Parathyroid adenoma (tissue), 2 donors: ENCODE measurements around the gene KDM8.

Source experiments
- H2AFZ ChIP-seq: fragments of 300-600 bp; sonication (generic); one replicate; pipeline ENCODE4 v1.7.0; 2017; ENCODE audit warnings: antibody characterized with exemption, mild to moderate bottlenecking
- H3K27ac ChIP-seq: fragments of 300-600 bp; sonication (generic); one replicate; pipeline ENCODE4 v1.7.0; 2017
- H3K27me3 ChIP-seq: fragments of 300-600 bp; sonication (generic); one replicate; pipeline ENCODE4 v1.7.0; 2017; ENCODE audit warnings: low read length; ENCODE audit not compliant: control insufficient read depth, insufficient read depth
- H3K36me3 ChIP-seq: fragments of 300-600 bp; sonication (generic); one replicate; pipeline ENCODE4 v1.7.0; 2017; ENCODE audit warnings: low read length; ENCODE audit not compliant: control insufficient read depth, insufficient read depth
- H3K4me1 ChIP-seq: fragments of 300-600 bp; sonication (generic); one replicate; pipeline ENCODE4 v1.7.0; 2017; ENCODE audit warnings: control low read depth
- H3K4me2 ChIP-seq: fragments of 300-600 bp; sonication (generic); one replicate; pipeline ENCODE4 v1.7.0; 2017; ENCODE audit warnings: low read length
- H3K4me3 ChIP-seq: fragments of 300-600 bp; sonication (generic); one replicate; pipeline ENCODE4 v1.7.0; 2017; ENCODE audit warnings: low read depth, low read length
- H3K79me2 ChIP-seq: fragments of 300-600 bp; sonication (generic); one replicate; pipeline ENCODE4 v1.7.0; 2017; ENCODE audit warnings: control low read depth
- H3K9ac ChIP-seq: fragments of 300-600 bp; sonication (generic); one replicate; pipeline ENCODE4 v1.7.0; 2017; ENCODE audit warnings: mild to moderate bottlenecking
- H3K9me3 ChIP-seq: fragments of 300-600 bp; sonication (generic); one replicate; pipeline ENCODE4 v1.7.0; 2017; ENCODE audit warnings: low read length; ENCODE audit not compliant: control insufficient read depth
- CTCF ChIP-seq: fragments of 300-600 bp; sonication (generic); IDR thresholded peaks from one replicate; pipeline ENCODE4 v1.7.0; 2017; ENCODE audit warnings: antibody characterized with exemption, mild to moderate bottlenecking
- donor health status: primary hyperparathyroidism.

Gene KDM8

GRCh38 chr16:27189335-27189972, 13.9 kb upstream of the KDM8 start:
- no peaks in the 10 kb centered on the region for H3K36me3 ChIP-seq
- no peaks in the 10 kb centered on the region for H3K79me2 ChIP-seq
- no peak overlapping the region for H3K9ac ChIP-seq
- no peaks in the 10 kb centered on the region for H3K4me1 ChIP-seq
- no peak for TF ChIP-seq CTCF
- no peaks in the 10 kb centered on the region for H3K27me3 ChIP-seq
- no peak overlapping the region for H3K4me3 ChIP-seq
- H3K9me3 ChIP-seq: no peaks in the 10 kb centered on the region
- no peak overlapping the region for H3K4me2 ChIP-seq
- H2AFZ ChIP-seq: no peak overlapping the region
- H3K27ac ChIP-seq: no peak overlapping the region

DNA sequence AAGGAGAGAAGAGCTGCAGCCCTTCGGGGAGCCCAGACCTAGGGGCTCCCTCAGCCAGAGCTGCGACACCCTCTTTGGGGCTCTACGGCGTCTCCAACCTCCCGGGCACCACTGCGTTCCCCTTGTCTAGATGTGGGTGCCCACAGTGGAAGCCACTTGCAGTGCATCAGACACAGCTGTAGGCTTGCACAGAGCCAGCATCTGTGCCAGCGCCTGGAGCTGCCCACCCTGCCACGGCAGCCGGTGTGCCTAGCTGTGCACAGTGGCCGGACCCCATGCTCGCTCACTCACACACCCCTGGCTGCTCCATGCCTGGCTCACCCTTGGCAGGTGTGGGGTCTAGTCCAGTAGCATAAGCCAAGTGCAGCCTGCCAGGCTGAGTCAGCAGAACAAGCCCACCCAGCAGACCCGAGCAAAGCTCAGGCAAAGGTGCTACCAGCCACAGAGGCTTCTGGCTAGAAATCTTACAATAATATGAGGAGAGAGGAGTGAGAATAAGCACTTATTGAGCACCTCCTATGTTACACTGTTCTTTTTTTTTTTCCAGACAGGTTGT, 12.9 kb upstream of the KDM8 start:
- no peaks in the 10 kb centered on the region for H3K27me3 ChIP-seq
- no peaks in the 10 kb centered on the region for H3K79me2 ChIP-seq
- H3K4me2 ChIP-seq: no peak overlapping the region
- TF ChIP-seq CTCF: no peak
- no peak overlapping the region for H3K27ac ChIP-seq
- H3K9me3 ChIP-seq: no peaks in the 10 kb centered on the region
- H3K4me3 ChIP-seq: no peak overlapping the region
- no peak overlapping the region for H3K9ac ChIP-seq
- H3K4me1 ChIP-seq: no peaks in the 10 kb centered on the region
- H3K36me3 ChIP-seq: no peaks in the 10 kb centered on the region
- H2AFZ ChIP-seq: no peak overlapping the region

DNA sequence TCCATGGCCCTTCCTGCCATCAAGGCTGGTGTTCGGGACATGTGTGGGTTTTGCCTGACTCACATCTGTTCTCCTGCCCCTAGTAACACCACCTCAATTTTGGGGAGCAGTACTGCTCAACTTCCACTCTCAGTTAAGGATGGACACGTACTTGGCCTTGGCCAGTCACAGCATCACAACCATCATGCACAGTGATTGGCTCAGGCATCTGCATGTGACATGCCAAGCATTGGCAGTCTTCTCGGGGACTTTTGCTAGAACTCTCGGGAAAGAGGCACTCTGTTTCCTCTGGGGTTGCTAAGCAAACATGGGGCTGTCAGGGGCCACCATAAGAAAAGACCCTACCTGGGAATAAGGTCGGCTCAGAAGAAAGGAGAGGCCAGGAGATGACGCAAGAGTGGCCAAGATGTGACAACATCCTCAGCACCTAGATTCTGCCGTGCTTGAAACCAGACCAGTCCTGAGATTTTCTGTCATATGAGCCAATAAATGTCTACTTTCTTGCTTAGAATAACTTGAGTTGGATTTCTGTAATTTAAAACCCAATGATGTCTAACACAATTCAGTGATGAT, 11.9 kb upstream of the KDM8 start:
- TF ChIP-seq CTCF: no peak
- H2AFZ ChIP-seq: peak overlapping the region; percentile 50

DNA sequence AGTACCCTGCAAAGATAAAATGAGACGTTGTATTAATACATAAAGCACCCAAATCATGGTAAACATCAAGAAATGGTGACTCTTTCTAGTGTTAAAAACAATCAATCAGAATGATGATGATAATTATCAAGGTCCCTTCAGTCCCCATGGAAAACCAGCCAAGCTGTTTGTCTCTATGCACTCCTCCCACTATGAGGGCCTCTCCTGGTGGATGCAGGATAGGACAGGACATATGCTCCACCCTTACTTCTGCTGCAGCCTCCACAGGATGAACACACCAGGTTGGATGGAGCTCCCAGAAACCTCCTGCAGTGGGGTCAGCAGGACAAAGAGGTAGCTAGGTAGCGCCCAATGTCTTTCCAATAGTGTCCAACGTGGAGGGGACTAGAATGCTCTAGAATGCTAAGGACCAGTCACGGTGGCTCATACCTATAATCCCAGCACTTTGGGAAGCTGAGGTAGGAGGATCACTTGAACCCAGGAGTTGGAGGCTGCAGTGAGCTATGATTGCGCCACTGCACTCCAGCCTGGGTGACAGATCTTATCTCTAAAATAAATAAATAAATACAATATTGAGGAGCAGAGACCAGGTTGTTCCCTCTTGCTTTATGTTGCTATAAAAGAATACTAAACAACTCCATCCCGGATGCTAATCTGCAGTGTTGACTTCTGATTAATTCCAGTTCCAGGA, 9.9 kb upstream of the KDM8 start:
- Histone ChIP-seq H3K4me1 (no peaks in the 10 kb centered on the region), H3K79me2 (no peaks in the 10 kb centered on the region), H3K9ac (no peak overlapping the region), H3K27ac (no peak overlapping the region), H3K4me2 (no peak overlapping the region), H3K27me3 (no peaks in the 10 kb centered on the region), H3K4me3 (no peak overlapping the region), H3K36me3 (no peaks in the 10 kb centered on the region), H2AFZ (no peak overlapping the region), H3K9me3 (no peaks in the 10 kb centered on the region)
- no peak for TF ChIP-seq CTCF

More for the DNA sequence above, 11.9 kb upstream of the KDM8 start:
- Histone ChIP-seq H3K27ac (no peak overlapping the region), H3K36me3 (no peaks in the 10 kb centered on the region), H3K4me1 (no peaks in the 10 kb centered on the region), H3K9me3 (no peaks in the 10 kb centered on the region), H3K9ac (no peak overlapping the region), H3K27me3 (no peaks in the 10 kb centered on the region), H3K4me2 (no peak overlapping the region), H3K4me3 (no peak overlapping the region), H3K79me2 (no peaks in the 10 kb centered on the region)
